ENCODE results near the gene ZNRF1. TPM values are rescaled to one million over a fixed set of nuclear protein-coding genes. Genes with fewer than 3 reads are reported as not detected.

Gene ZNRF1
- total and polyA plus RNA-seq, 2 of the 8 experiments (the other 6 are each of a cell fraction or from before 2014, with no cell fraction given), result 33.5 to 52.9 TPM

- Histone ChIP-seq H3K36me3 (ENCODE audit: control insufficient read depth in 2 of 4, insufficient read depth in 4 of 4, low read length in 3 of 4) (no peaks in the 10 kb centered on the region), H3K79me2 (ENCODE audit: control insufficient read depth in 1 of 2, insufficient read depth in 2 of 2, low read length in 2 of 2) (peaks cover 41 to 78% of the 10 kb centered on the region in 2 experiments), H2BK15ac (ENCODE audit: low read length) (no peak overlapping the region), H3K27me3 (replicated peaks in 1 of 4; ENCODE audit: control insufficient read depth in 3 of 4, extremely low read depth in 1 of 4, insufficient read depth in 3 of 4, low read length in 3 of 4) (no peaks in the 10 kb centered on the region; a peak in 1 of 7 replicates), H3K9me3 (ENCODE audit: insufficient read depth in 2 of 2, low read depth in 1 of 2, low read length in 1 of 2) (no peaks in the 10 kb centered on the region), H4K5ac (ENCODE audit: insufficient read length, low read depth, low read length) (no peak overlapping the region), H3K23me2 (ENCODE audit: low read depth, low read length) (peaks cover 9% of the 10 kb centered on the region), H3K14ac (ENCODE audit: insufficient read length) (no peak overlapping the region), H3K4ac (replicated peaks; ENCODE audit: insufficient read length, low read depth, low read length) (no peak overlapping the region), H2BK5ac (ENCODE audit: low read depth, low read length) (no peak overlapping the region), H3K56ac (replicated peaks; ENCODE audit: insufficient read length, low read depth, low read length) (no peak overlapping the region), H4K91ac (replicated peaks; ENCODE audit: insufficient read length, low read length) (no peak overlapping the region), H2BK120ac (replicated peaks; ENCODE audit: low read depth, low read length) (no peak overlapping the region), H3K4me3 (ENCODE audit: extremely low read depth in 1 of 4, insufficient read depth in 2 of 4, low read depth in 3 of 4, low read length in 4 of 4) (no peak overlapping the region), H4K8ac (ENCODE audit: extremely low read depth, insufficient read depth, low read length) (no peak overlapping the region), H3K4me1 (replicated peaks in 1 of 4; ENCODE audit: control insufficient read depth in 3 of 4, insufficient read depth in 4 of 4, low read length in 3 of 4) (peaks cover 2 to 15% (median 11%) of the 10 kb centered on the region in 4 experiments; a peak in 6 of 7 replicates), H2AFZ (ENCODE audit: low read length) (no peak overlapping the region), H2AK5ac (ENCODE audit: low read depth, low read length) (no peak overlapping the region), H2BK20ac (ENCODE audit: low read length) (no peak overlapping the region), H2BK12ac (ENCODE audit: low read depth, low read length) (no peak overlapping the region), H3K4me2 (ENCODE audit: insufficient read depth in 1 of 2, low read depth in 2 of 2, low read length in 2 of 2) (no peak overlapping the region; a peak in 1 of 4 replicates), H3K9ac (replicated peaks in 1 of 4; ENCODE audit: extremely low read depth in 1 of 4, low read depth in 3 of 4, low read length in 3 of 4) (no peak overlapping the region), H3K27ac (ENCODE audit: low read depth, low read length) (no peak overlapping the region), H4K20me1 (replicated peaks in 1 of 2; ENCODE audit: control insufficient read depth in 1 of 2, insufficient read depth in 2 of 2, low read length in 2 of 2) (peaks cover 20 to 33% of the 10 kb centered on the region in 2 experiments), H3K79me1 (ENCODE audit: low read depth, low read length) (peaks cover 13% of the 10 kb centered on the region), H3K18ac (ENCODE audit: extremely low read depth, low read length) (no peak overlapping the region), H3K23ac (ENCODE audit: insufficient read length) (no peak overlapping the region)
- 86% methylated on average over 9 of the region's 9 CpGs; no CpG with 5 or more reads in 1 of the 2 experiments for WGBS, 2 experiments (ENCODE audit: extremely low coverage in 1 of 2, insufficient coverage in 1 of 2, insufficient read length in 1 of 2, insufficient replicate concordance in 2 of 2, low coverage in 1 of 2, low lambda C conversion rate in 2 of 2, missing lambda C conversion rate in 1 of 2)
- no peak for FAIRE-seq
- no peak for DNase-seq (ENCODE audit: low read depth in 1 of 2, low spot score in 2 of 2)
- ChIA-PET POLR2A (ENCODE audit: partially characterized antibody) (interaction anchor here (1.4 to 1.5 kb wide), 2 partner anchors 17 to 116 kb away, joined by 4 read pairs; partner anchors contain the start of gene WDR59), CTCF (ENCODE audit: partially characterized antibody) (interaction anchor here (0.6 to 6.0 kb wide), 5 partner anchors 42 to 225 kb away, joined by 3 to 44 read pairs (median 3); no protein-coding TSS in a partner anchor)
- TF ChIP-seq NRF1 (IDR thresholded peaks at IDR 0.05; ENCODE audit: low read depth, low read length) (no peak), SRF (IDR thresholded peaks at IDR 0.05; ENCODE audit: low read depth, low read length) (no peak), KDM1A (IDR thresholded peaks at IDR 0.05; ENCODE audit: borderline replicate concordance, low read length) (no peak), CBX5 (IDR thresholded peaks at IDR 0.05; ENCODE audit: low read depth, low read length) (no peak), ATF2 (IDR thresholded peaks at IDR 0.05; ENCODE audit: low read length) (no peak), SP4 (IDR thresholded peaks at IDR 0.05; ENCODE audit: low read length) (no peak), CTBP2 (IDR thresholded peaks at IDR 0.05; ENCODE audit: borderline replicate concordance, insufficient read depth, insufficient read length, low read length) (no peak), GTF2F1 (IDR thresholded peaks at IDR 0.05; ENCODE audit: borderline replicate concordance, low read depth, low read length) (no peak), RXRA (IDR thresholded peaks at IDR 0.05; ENCODE audit: insufficient read depth, low read depth, low read length) (no peak), GABPA (IDR thresholded peaks at IDR 0.05; ENCODE audit: borderline replicate concordance, insufficient read depth, low read length) (no peak), SAP30 (IDR thresholded peaks at IDR 0.05; ENCODE audit: insufficient read depth, insufficient replicate concordance, low read length) (no peak), TAF1 (IDR thresholded peaks at IDR 0.05; ENCODE audit: low read depth, low read length) (no peak)
Observed at GRCh38 chr16:75002474-75002873, 3.6 kb downstream of the ZNRF1 start.

All from H1 (cell line).